T-cell (primary cell): Measurements from ENCODE around the gene OR10A2. TPM values are rescaled to one million over a fixed set of nuclear protein-coding genes. Genes with fewer than 3 reads are reported as not detected.
"Not testable (repeated sequence)": the region's sequence is repeated elsewhere in the genome, so short reads cannot be mapped to it uniquely, and the experiment has no call there.

Experiments used
- ATAC-seq, 4 experiments: fragments of 200-7000 bp in 3 of 4; fragments of 150-1000 bp in 1 of 4; cut with Tn5 transposase; replicated peaks in 1 of 4; 1 replicate in 3 of 4; 2 replicates in 1 of 4; pipeline ENCODE4 v1.10.0; 2021; ENCODE audit warnings: moderate library complexity in 3 of 4, mild to moderate bottlenecking in 2 of 4, moderate number of reproducible peaks in 1 of 4
- CTCF ChIA-PET, 2 donors: fragments of 300-600 bp; sonication (Branson Sonifier 250); formaldehyde crosslinking; loops; one replicate each; lab custom pipeline; 2022; ENCODE audit warnings: antibody characterized with exemption in 2 of 2; lab: Charles Lee
- POLR2A ChIA-PET, 2 donors: fragments of 300-600 bp; sonication (Branson Sonifier 250); formaldehyde crosslinking; loops; one replicate each; lab custom pipeline; 2022; ENCODE audit warnings: antibody characterized with exemption in 2 of 2; lab: Charles Lee
- DNase-seq, 35 experiments: peaks; one replicate each; pipeline versions ENCODE4 v3.0.0 to v3.0.0-alpha.2; 2013 to 2023
- H3K27ac ChIP-seq: one replicate; pipeline ENCODE4 v1.5.1; 2013; ENCODE audit warnings: low read length
- H3K27me3 ChIP-seq, 2 experiments: replicated peaks in 1 of 2; 1 replicate in 1 of 2; 2 replicates in 1 of 2; pipeline versions ENCODE4 v1.6.1 to v1.7.0; 2013; ENCODE audit warnings: low read length in 1 of 2, mixed read lengths in 1 of 2; ENCODE audit not compliant: control insufficient read depth in 2 of 2, insufficient read depth in 2 of 2; ENCODE audit errors: extremely low read depth in 1 of 2
- H3K36me3 ChIP-seq, 2 donors: 1 replicate in 1 of 2; 2 replicates in 1 of 2; pipeline versions ENCODE4 v1.6.1 to v1.7.0; 2013; ENCODE audit warnings: low read length in 1 of 2; ENCODE audit not compliant: control insufficient read depth in 2 of 2, insufficient read depth in 1 of 2; ENCODE audit errors: extremely low read depth in 1 of 2
- H3K4me1 ChIP-seq, 2 experiments: 1 replicate in 1 of 2; 2 replicates in 1 of 2; pipeline versions ENCODE4 v1.6.1 to v1.7.0; 2013; ENCODE audit warnings: low read length in 2 of 2, mixed read lengths in 1 of 2; ENCODE audit not compliant: insufficient read depth in 2 of 2, control insufficient read depth in 1 of 2; ENCODE audit errors: extremely low read depth in 1 of 2
- H3K4me3 ChIP-seq, 2 donors: 1 replicate in 1 of 2; 2 replicates in 1 of 2; pipeline versions ENCODE4 v1.5.1 to v1.7.0; 2013; ENCODE audit warnings: mild to moderate bottlenecking in 2 of 2, low read length in 1 of 2, moderate library complexity in 1 of 2; ENCODE audit not compliant: control insufficient read depth in 1 of 2; ENCODE audit errors: extremely low read depth in 1 of 2
- H3K9me3 ChIP-seq: 2 replicates; pipeline ENCODE4 v1.7.0; 2013
- H3K27ac Mint-ChIP-seq, 2 donors: one replicate each; pipeline ENCODE4 v1.8.0; 2020 to 2021; ENCODE audit warnings: mild to moderate bottlenecking in 2 of 2, mixed read lengths in 2 of 2
- H3K27me3 Mint-ChIP-seq, 2 donors: one replicate each; pipeline ENCODE4 v1.8.0; 2021 to 2022; ENCODE audit warnings: mixed read lengths in 2 of 2
- H3K36me3 Mint-ChIP-seq: one replicate; pipeline ENCODE4 v1.8.0; 2021; ENCODE audit warnings: mixed read lengths
- H3K4me1 Mint-ChIP-seq, 3 donors: one replicate each; pipeline ENCODE4 v1.8.0; 2020 to 2022; ENCODE audit warnings: mixed read lengths in 3 of 3, mild to moderate bottlenecking in 1 of 3
- H3K4me3 Mint-ChIP-seq, 3 donors: one replicate each; pipeline ENCODE4 v1.8.0; 2020 to 2022; ENCODE audit warnings: mild to moderate bottlenecking in 3 of 3, mixed read lengths in 3 of 3, moderate library complexity in 3 of 3
- H3K9me3 Mint-ChIP-seq, 3 donors: one replicate each; pipeline ENCODE4 v1.8.0; 2020 to 2022; ENCODE audit warnings: mixed read lengths in 3 of 3
- WGBS: methylation state at CpG from one replicate; pipeline ENCODE4 v1.1.5; 2013; ENCODE audit warnings: missing lambda C conversion rate; ENCODE audit not compliant: insufficient coverage; 5-methylcytosine and 5-hydroxymethylcytosine counted together
- total RNA-seq, 35 experiments: library from RNA in 6 of 35; stranded (reverse) in 6 of 35; fragments of 120-200 nt in 1 of 35; gene quantifications; one replicate each; pipeline versions ENCODE4 v1.2.1 to v1.2.4 and lab custom pipeline; 2013 to 2026

The OR10A2 gene
- total RNA-seq, 5 donors from 2014 or later (not counting 1 experiment from before 2014, with no cell fraction given), result not detected

DNA sequence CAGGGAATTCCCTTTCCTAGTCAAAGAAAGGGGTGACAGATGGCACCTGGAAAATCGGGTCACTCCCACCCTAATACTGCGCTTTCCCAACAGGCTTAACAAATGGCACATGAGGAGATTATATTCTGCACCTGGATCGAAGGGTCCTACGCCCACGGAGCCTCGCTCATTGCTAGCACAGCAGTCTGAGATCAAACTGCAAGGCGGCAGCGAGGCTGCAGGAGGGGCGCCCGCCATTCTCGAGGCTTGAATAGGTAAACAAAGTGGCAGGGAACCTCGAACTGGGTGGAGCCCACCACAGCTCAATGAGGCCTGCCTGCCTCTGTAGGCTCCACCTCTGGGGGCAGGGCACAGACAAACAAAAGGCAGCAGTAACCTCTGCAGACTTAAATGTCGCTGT lies 41.9 kb downstream of the OR10A2 start:
- WGBS, result 81% methylated on average over 10 of the region's 13 CpGs
- H3K9me3 Mint-ChIP-seq, CTCF ChIA-PET, H3K27ac Mint-ChIP-seq, H3K4me3 ChIP-seq, H3K36me3 Mint-ChIP-seq, H3K9me3 ChIP-seq, H3K27me3 ChIP-seq, H3K4me1 ChIP-seq, H3K27ac ChIP-seq, DNase-seq, POLR2A ChIA-PET, H3K36me3 ChIP-seq, H3K4me3 Mint-ChIP-seq, H3K27me3 Mint-ChIP-seq, ATAC-seq, H3K4me1 Mint-ChIP-seq: not testable (repeated sequence)

DNA sequence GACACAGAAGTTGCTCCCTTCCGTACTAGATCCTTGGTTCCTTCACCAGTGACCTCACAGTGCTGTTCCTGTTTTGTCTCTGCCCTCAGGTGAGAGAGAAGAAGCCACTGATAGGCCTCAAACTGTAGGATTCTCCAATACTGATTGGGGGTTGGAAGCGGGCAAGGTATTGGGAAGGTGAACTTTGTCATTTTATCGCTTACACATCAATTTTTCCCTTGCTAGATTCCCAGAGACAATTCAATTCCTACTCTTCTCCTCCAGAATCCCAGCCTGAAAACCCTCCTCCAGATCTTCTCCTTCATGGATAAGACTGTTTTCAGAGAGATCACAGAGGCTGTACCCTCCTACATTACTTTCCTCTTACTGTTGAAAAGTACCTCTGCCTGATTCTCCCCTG lies 48.5 kb downstream of the OR10A2 start:
- H3K27me3 ChIP-seq, result no peaks in the 10 kb centered on the region
- H3K27ac ChIP-seq, result no peak overlapping the region
- H3K4me3 ChIP-seq, result no peak overlapping the region
- ChIA-PET POLR2A (no interaction called here), CTCF (no interaction called here)
- no peaks in the 10 kb centered on the region for H3K36me3 ChIP-seq
- ATAC-seq (no peak), DNase-seq (no peak)
- no peaks in the 10 kb centered on the region for H3K4me1 ChIP-seq
- Mint-ChIP-seq H3K4me3 (no peak overlapping the region), H3K27me3 (no peaks in the 10 kb centered on the region), H3K9me3 (no peaks in the 10 kb centered on the region), H3K4me1 (peaks cover 0 to 4% (median 2%) of the 10 kb centered on the region in 3 donors), H3K27ac (no peak overlapping the region), H3K36me3 (no peaks in the 10 kb centered on the region)
- 83% methylated on average over 1 of the region's 3 CpGs for WGBS
- no peaks in the 10 kb centered on the region for H3K9me3 ChIP-seq

DNA sequence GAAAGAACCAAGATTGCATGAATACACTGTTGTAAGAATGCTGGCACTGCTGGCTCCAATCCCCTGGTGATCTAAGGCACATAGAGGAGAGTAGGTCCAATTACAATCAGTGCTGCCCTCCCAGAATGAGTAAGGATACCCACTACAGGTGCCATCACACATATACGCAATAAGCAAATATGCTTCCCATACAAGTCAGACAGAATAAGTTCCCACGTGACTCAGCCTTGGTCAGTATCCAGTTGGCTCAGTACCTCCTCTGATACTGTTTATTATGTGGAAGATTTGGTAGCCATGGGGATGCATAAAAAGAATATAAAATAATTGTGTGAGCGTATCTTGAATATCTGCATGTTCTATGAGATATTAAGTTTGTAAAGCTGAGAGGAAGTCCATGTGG lies 49.1 kb downstream of the OR10A2 start:
- Mint-ChIP-seq H3K27me3 (no peaks in the 10 kb centered on the region), H3K27ac (no peak overlapping the region), H3K4me3 (no peak overlapping the region), H3K36me3 (no peaks in the 10 kb centered on the region), H3K9me3 (no peaks in the 10 kb centered on the region), H3K4me1 (peaks cover 0 to 4% (median 2%) of the 10 kb centered on the region in 3 donors)
- H3K9me3 ChIP-seq, result no peaks in the 10 kb centered on the region
- H3K27ac ChIP-seq, result no peak overlapping the region
- ChIA-PET POLR2A (no interaction called here), CTCF (no interaction called here)
- no peaks in the 10 kb centered on the region for H3K27me3 ChIP-seq
- H3K4me1 ChIP-seq, result no peaks in the 10 kb centered on the region
- no peak for DNase-seq
- H3K36me3 ChIP-seq, result no peaks in the 10 kb centered on the region
- WGBS, result 100% methylated on average over 1 of the region's 3 CpGs
- no peak overlapping the region for H3K4me3 ChIP-seq
- no peak for ATAC-seq

DNA sequence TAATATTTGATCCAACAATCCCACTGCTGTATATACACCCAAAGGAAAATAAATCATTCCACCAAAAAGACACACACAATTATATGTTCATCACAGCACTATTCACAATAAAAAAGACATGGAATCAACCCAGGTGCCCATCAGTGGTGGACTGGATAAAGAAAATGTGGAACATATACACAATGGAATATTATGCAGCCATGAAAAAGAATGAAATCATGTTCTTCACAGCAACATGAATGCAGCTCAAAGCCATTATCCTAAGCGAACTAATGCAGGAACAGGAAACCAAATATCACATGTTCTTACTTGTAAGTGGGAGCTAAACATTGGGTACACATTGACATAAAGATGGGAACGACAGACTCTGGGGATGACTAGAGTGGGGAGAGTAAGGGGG lies 56.8 kb downstream of the OR10A2 start:
- peaks cover 0 to 5% (median 0%) of the 10 kb centered on the region in 3 donors for H3K9me3 Mint-ChIP-seq
- ChIA-PET POLR2A (no interaction called here), CTCF (no interaction called here)
- DNase-seq (no peak), ATAC-seq (no peak)
- H3K4me1 Mint-ChIP-seq, result no peaks in the 10 kb centered on the region
- no peaks in the 10 kb centered on the region for H3K36me3 Mint-ChIP-seq
- no peak overlapping the region for H3K4me3 Mint-ChIP-seq
- Histone ChIP-seq H3K4me1 (no peaks in the 10 kb centered on the region), H3K27me3 (no peaks in the 10 kb centered on the region), H3K27ac (no peak overlapping the region), H3K36me3 (no peaks in the 10 kb centered on the region), H3K4me3 (no peak overlapping the region), H3K9me3 (no peaks in the 10 kb centered on the region)
- peaks cover 13 to 32% of the 10 kb centered on the region in 2 donors for H3K27me3 Mint-ChIP-seq
- WGBS, result no CpG with 5 or more reads among the region's 2 CpGs
- H3K27ac Mint-ChIP-seq, result no peak overlapping the region

DNA sequence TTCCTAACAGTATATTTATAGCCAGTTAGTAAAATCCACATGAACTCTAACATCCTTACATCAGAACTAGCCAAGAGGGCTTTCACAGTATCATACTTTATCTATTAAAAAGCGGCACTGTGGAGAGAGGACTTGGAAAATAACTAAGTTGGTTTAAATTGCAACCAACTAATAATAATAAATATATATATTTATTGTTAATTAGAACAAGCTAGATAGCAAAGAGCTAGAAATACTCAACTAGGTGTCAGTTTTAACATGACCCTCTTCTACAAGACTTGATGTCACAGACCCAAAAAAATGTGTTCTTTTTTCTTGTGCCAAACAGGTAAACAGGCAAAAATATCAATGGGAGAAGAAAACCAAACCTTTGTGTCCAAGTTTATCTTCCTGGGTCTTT lies 57.8 kb downstream of the OR10A2 start, which contains the start of gene OR2D3:
Gene OR2D3 (plus strand): TSS at position 301 of the 400 bp plus-strand sequence. CDS start 0 bp downstream, at position 301.
- DNase-seq, result no peak
- Histone ChIP-seq H3K27me3 (no peaks in the 10 kb centered on the region), H3K27ac (no peak within 1 kb of the TSS), H3K36me3 (no peaks in the 10 kb centered on the region), H3K4me3 (no peak within 1 kb of the TSS), H3K4me1 (no peaks in the 10 kb centered on the region), H3K9me3 (no peaks in the 10 kb centered on the region)
- WGBS, result no CpG with 5 or more reads among the region's 1 CpG
- peaks cover 14 to 37% of the 10 kb centered on the region in 2 donors for H3K27me3 Mint-ChIP-seq
- no peak for ATAC-seq
- CTCF ChIA-PET, result no interaction called here
- no peak within 1 kb of the TSS for H3K4me3 Mint-ChIP-seq
- H3K27ac Mint-ChIP-seq, result no peak within 1 kb of the TSS
- peaks cover 0 to 5% (median 0%) of the 10 kb centered on the region in 3 donors for H3K9me3 Mint-ChIP-seq
- H3K36me3 Mint-ChIP-seq, result no peaks in the 10 kb centered on the region
- peaks cover 2% of the 10 kb centered on the region in 3 donors for H3K4me1 Mint-ChIP-seq
- POLR2A ChIA-PET, result no interaction called here

Other genes starting within 250 kb of the OR10A2 start
- 100 to 1,000 TPM in 3 of 5 donors, 10 to 100 TPM in 2; 67.4 to 168 (median 132) TPM for gene TPP1, start 243.6 kb upstream of the OR10A2 start, total RNA-seq
- 10 to 100 TPM in 3 of 5 donors, 1 to 10 TPM in 2; 4.9 to 14.8 (median 10.4) TPM for gene DCHS1, start 207.2 kb upstream of the OR10A2 start, total RNA-seq
- 10 to 100 TPM; 12.1 to 33.1 (median 30.2) TPM for gene MRPL17, start 179.7 kb upstream of the OR10A2 start, total RNA-seq
- gene OR2AG2, start 91.1 kb upstream of the OR10A2 start, total RNA-seq, result not detected
- not detected for gene OR2AG1, start 80.0 kb upstream of the OR10A2 start, total RNA-seq
- gene OR6A2, start 63.4 kb upstream of the OR10A2 start, total RNA-seq, result under 1 TPM in 1 of 5 donors, not detected in 4; 0.35 TPM
- not detected for gene OR10A5, start 17.4 kb upstream of the OR10A2 start, total RNA-seq
- not detected for gene OR10A4, start 13.6 kb downstream of the OR10A2 start, total RNA-seq
- gene OR2D2, start 29.4 kb downstream of the OR10A2 start, total RNA-seq, result not detected
- not detected for gene OR2D3, start 57.9 kb downstream of the OR10A2 start, total RNA-seq
- gene ZNF215, start 63.4 kb downstream of the OR10A2 start, total RNA-seq, result under 1 TPM in 4 of 5 donors, not detected in 1; 0.10 to 0.70 (median 0.39) TPM
- not detected for gene ZNF214, start 157.3 kb downstream of the OR10A2 start, total RNA-seq
- gene NLRP14, start 157.4 kb downstream of the OR10A2 start, total RNA-seq, result under 1 TPM in 1 of 5 donors, not detected in 4; 0.13 TPM
- gene RBMXL2, start 225.9 kb downstream of the OR10A2 start, total RNA-seq, result not detected